Activated naive CD4-positive, alpha-beta T cell treated with Interleukin-2 at 50 U/mL for 16 hours (primary cell): ENCODE measurements around the gene GXYLT2.
"Not testable (repeated sequence)": the region's sequence is repeated elsewhere in the genome, so short reads cannot be mapped to it uniquely, and the experiment has no call there.

Experiments
- DNase-seq: peaks from one replicate; pipeline ENCODE4 v3.0.0-alpha.2; 2020

GXYLT2 gene

GRCh38 chr3:72892870-72893269, 5.0 kb downstream of the GXYLT2 start:
- DNase-seq: no peak

- no peak for DNase-seq
Observed at GRCh38 chr3:72894976-72895552, 7.2 kb downstream of the GXYLT2 start.

- DNase-seq: no peak
Observed at GRCh38 chr3:72896996-72897757, 9.3 kb downstream of the GXYLT2 start.

- DNase-seq: no peak
Observed at GRCh38 chr3:72897758-72898007, 9.8 kb downstream of the GXYLT2 start.

- no peak for DNase-seq
Observed at GRCh38 chr3:72899349-72899765, 11.5 kb downstream of the GXYLT2 start.

GRCh38 chr3:72900048-72900447, 12.2 kb downstream of the GXYLT2 start:
- DNase-seq: no peak

- no peak for DNase-seq
Observed at GRCh38 chr3:72901840-72902239, 14.0 kb downstream of the GXYLT2 start.

- DNase-seq: no peak
Observed at GRCh38 chr3:72903004-72903403, 15.2 kb downstream of the GXYLT2 start.

GRCh38 chr3:72904163-72904562, 16.3 kb downstream of the GXYLT2 start:
- no peak for DNase-seq

GRCh38 chr3:72906154-72906553, 18.3 kb downstream of the GXYLT2 start:
- no peak for DNase-seq

GRCh38 chr3:72907131-72907711, 19.4 kb downstream of the GXYLT2 start:
- DNase-seq: no peak

- no peak for DNase-seq
Observed at GRCh38 chr3:72907731-72908620, 20.1 kb downstream of the GXYLT2 start.

- no peak for DNase-seq
Observed at GRCh38 chr3:72909591-72909990, 21.7 kb downstream of the GXYLT2 start.

- DNase-seq: no peak
Observed at GRCh38 chr3:72912532-72912931, 24.7 kb downstream of the GXYLT2 start.

GRCh38 chr3:72914383-72914782, 26.5 kb downstream of the GXYLT2 start:
- DNase-seq: no peak

GRCh38 chr3:72916250-72916649, 28.4 kb downstream of the GXYLT2 start:
- DNase-seq: no peak

- no peak for DNase-seq
Observed at GRCh38 chr3:72919520-72919919, 31.7 kb downstream of the GXYLT2 start.

- DNase-seq: no peak
Observed at GRCh38 chr3:72924055-72924454, 36.2 kb downstream of the GXYLT2 start.

- DNase-seq: not testable (repeated sequence)
Observed at GRCh38 chr3:72928781-72929735, 41.2 kb downstream of the GXYLT2 start.

GRCh38 chr3:72930754-72931153, 42.9 kb downstream of the GXYLT2 start:
- DNase-seq: no peak

- no peak for DNase-seq
Observed at GRCh38 chr3:72932416-72932815, 44.6 kb downstream of the GXYLT2 start.
